Fibroblast of peridontal ligament (primary cell): ENCODE results near the gene POU3F3.

Experiments used
- DNase-seq: peaks from one replicate; pipeline ENCODE4 v3.0.0-alpha.2; 2010; ENCODE audit errors: extremely low read depth

Gene POU3F3

DNA sequence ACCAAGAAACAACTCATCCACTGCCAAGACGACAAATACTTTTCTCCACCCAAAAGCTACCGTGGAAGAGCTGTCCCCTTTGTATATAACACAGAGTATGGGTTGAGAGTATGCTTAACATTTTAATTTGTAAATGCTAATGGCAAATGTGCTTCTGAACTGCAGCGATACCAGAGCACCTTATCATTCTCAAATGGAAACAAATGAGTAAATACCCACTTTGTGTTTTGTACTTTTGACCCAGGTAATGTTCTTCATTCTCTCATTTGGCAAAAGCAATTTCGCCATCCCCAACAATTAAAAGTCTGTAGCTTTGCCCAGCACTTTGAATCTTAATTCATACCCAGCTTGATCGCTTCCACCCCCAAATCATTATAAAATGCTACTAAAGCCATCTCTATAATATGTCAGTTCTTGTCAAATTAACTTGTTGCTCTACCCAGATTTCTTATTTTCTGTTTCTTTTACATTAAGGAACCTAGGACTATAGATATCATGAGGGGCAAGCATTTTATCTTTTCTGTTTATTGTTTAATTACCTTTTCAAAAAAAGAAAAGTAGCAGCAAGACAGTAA lies 6.2 kb upstream of the POU3F3 start:
- no peak for DNase-seq

DNA sequence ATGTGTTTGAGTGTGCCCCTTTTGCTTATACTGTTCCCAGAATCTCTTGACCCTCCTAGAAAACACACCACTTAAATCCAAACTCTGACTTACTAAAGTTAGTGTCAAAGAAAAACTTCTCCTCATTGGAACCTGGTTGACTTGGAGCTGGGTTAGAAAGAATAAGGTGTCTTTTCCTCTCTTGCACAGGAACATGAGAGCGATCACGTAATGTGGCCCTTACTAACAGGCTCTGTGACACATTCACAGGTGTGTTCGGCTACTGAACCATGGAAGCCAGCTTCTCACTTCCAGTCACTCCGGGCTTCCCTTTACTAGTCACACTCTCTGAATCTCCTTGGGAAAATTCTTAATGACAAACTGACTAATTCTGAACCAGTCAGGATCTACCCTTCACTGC lies 5.4 kb upstream of the POU3F3 start:
- DNase-seq, result no peak

DNA sequence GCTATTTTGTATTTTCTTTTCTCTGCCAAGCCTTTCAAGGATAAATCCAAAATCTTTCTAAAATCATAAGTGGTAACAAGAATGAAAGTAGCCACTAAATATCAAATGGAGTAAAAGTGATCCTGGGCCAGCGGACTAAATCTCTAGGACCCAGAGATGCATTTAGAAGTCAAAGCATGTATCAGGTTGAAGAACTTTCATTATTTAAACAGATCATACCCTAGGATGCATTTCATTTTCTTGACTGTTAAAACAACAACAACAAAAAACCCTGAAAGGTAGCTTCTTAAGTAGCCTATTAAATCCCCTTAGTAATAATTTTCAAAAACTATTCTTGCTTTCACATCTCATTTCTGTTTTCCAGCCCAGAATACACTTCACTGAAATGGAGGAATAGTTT lies 4.8 kb upstream of the POU3F3 start:
- no peak for DNase-seq

DNA sequence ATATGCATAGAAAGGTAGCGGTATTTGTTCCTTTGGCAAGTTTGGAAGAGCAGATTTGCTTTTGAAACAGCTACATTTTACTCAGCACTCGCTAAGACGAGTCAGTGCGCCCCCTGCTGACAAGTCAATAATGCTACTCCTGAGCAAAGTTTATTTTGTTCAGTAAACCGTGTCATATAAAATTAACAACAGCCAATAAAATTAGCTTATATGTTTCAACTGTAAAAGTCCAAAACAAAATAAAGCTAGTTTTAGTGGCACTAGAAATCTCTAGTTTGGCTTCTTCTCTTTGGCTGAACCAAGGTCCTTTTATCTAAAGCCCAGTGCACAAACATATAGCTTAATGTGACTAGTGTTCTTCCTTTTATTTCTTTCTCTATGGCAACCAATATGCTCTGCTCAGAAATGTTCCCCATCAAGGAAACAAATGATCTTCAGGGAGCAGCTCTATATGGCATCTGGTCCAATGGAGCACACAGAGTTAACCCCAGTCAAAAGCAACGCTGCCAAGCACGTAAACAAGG lies 4.2 kb upstream of the POU3F3 start:
- peak; percentile 42 for DNase-seq

DNA sequence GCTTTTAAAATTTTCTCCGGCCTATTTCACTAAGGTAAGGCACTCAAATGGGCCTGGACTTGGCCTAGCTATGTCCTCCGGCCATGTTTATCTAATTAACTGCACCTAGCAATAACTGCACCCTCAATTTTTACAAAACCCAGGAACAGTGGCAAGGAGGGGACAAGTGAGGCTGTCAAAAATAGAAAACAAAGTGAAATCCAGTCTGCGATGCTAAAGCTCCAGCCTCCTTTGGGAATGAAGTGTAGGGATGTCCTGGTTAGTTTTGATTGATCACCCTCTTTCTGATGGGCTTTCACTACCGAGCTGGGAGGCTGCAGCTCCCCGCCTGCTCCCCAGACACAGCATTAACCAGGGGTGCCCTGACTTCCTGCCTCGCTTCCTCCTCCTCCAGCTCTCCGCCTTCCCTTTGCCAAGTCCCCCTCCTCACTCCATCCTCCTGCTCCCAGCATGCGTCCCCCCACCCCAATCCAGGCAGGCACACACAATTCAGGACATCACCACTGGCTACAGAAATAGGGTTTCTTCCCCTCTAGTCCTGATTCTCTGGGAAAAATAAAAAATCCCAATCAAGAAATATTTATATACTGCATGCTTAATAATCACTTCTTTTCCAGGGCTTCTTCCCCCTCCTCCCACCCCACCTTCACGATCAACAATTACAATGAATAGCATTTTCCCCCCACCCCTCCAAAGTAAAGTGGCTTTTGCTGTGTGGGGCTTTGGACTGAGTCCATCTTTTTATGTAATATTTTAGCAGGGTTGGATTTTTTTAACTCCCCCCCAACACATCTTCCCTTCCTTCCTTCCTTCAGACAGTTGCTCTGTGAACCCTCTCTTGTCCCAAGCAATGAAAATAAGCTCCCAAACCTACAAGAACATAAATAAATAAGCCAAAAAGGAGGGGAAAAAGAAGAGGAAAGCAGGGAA lies 3.3 kb upstream of the POU3F3 start:
- DNase-seq, result no peak

DNA sequence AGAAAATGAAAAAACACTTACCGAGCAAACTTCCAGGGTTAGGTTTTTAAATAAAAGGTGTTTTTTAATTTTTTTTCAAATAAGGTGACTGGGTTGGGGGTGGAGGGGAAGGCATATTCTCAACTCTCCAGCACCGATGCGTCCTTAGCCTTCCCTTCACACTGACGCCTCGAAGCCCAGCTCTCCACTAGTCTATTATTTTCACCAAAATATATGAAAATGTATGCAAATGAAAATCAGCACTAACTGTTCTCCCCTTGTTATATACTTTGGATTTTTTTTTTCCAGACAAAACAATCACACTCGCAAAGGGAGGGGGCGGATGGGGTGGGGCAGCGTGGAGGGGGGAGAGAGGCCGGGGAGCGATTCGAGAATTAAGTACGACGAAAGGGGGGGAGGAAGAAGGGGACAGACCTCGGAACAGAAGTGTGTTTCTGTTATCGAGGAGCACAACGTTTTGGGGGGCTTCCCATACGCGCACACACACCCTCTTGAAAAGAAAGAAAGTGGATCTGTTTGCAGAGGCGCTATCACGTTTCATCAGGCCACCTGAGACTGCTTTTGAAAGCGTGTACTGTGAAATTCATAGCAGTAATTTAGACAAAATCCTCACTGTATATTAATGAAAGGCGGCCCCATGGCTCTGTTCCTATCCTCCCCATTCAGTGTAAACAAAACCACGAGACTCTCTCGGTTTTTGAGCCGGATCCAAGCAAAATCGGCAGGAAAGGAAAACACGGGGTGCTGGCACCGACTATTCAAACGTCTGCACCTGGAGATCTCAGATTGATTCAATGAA lies 2.4 kb upstream of the POU3F3 start:
- DNase-seq, result no peak

DNA sequence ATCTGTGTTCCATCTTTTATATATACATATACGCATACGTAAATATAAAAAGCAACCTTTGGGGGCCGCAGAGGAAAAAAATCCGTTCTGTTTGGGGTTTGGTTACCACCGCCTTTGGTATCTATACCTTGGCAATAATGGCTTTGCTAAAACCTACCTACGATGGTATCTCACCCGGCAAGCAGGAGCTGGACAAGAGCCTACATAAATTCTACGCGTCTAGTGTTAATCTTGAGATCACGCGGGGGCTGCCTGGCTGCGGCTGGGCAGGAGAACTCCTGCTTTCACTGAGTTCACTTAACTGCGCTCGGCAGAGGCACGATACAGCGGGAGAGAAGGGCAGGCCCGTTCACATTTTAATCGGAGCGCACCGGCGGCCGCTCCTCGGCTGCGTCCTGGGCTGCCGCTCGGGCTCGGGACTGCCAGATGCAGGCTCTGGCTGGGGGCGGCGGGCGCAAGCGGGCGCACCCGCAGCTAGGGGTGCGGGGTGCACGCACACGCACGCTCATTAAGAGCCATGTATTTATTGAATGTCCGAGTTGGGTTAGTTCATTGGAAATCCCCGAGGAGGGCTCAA lies 1.7 kb upstream of the POU3F3 start:
- no peak for DNase-seq

DNA sequence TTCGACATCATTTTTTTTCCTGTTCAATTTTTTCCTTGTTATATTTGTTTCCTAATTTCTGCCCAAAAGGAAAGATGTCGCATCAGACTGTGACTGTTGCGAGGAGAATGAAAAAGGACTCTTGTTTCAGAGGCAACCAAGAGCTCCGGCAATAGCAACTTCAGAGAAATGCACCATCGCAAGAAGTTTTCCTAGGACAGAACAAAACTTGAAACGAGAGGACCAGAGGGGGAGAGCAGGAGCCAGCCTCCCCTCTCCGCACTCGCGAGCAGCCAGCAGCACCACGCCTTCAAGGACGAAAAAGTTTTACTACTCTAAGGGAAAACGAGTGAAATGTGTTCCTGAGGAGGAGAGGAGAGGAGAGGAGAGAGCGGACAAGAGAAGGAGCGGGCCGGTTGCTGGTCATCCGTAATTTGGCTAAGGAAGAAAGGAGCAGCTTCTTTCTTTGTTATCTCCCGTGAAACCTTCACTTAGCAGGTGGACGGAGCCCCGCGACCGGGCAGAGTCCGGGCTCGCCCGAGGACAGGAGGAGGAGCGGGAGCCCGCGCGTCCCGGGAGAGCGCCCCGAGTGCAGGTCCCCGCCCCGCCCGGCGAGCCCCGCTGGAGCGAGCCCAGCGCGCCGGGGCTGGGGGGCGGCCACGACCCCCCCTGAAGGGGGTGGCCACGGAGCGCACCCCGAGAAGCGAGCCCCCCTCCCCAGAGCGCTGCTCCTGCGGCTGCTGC lies 744 bp downstream of the POU3F3 start:
- DNase-seq, result no peak

DNA sequence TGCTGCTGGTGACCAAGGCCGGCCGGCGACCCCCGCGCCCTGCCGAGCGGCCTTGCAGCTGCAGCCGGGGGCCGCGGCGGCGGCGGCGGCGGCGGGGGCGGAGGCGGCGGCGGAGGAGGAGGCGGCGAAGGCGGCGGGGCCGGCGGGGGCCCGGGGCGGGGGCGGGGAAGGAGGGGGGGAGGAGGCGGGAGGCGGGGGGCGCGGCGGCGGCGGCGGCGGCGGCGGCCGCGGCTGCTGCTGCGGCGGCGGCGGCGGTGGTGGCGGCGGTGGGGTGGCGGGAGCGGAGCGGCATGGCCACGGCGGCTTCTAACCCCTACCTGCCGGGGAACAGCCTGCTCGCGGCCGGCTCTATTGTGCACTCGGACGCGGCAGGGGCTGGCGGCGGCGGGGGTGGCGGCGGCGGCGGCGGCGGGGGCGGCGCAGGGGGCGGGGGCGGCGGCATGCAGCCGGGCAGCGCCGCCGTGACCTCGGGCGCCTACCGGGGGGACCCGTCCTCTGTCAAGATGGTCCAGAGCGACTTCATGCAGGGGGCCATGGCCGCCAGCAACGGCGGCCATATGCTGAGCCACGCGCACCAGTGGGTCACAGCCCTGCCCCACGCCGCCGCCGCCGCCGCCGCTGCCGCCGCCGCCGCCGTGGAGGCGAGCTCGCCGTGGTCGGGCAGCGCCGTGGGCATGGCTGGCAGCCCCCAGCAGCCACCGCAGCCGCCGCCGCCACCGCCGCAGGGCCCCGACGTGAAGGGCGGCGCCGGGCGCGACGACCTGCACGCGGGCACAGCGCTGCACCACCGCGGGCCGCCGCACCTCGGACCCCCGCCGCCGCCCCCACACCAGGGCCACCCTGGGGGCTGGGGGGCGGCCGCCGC lies 1.5 kb downstream of the POU3F3 start:
- DNase-seq, result no peak

DNA sequence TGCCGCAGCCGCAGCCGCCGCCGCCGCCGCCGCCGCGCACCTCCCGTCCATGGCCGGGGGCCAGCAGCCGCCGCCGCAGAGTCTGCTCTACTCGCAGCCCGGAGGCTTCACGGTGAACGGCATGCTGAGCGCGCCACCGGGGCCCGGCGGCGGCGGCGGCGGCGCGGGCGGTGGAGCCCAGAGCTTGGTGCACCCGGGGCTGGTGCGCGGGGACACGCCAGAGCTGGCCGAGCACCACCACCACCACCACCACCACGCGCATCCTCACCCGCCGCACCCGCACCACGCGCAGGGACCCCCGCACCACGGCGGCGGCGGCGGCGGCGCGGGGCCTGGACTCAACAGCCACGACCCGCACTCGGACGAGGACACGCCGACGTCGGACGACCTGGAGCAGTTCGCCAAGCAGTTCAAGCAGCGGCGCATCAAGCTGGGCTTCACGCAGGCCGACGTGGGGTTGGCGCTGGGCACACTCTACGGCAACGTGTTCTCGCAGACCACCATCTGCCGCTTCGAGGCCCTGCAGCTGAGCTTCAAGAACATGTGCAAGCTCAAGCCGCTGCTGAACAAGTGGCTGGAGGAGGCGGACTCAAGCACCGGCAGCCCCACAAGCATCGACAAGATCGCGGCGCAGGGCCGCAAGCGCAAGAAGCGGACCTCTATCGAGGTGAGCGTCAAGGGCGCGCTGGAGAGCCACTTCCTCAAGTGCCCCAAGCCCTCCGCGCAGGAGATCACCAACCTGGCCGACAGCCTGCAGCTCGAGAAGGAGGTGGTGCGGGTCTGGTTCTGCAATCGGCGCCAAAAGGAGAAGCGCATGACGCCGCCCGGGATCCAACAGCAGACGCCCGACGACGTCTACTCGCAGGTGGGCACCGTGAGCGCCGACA lies 2.4 kb downstream of the POU3F3 start:
- DNase-seq, result no peak

DNA sequence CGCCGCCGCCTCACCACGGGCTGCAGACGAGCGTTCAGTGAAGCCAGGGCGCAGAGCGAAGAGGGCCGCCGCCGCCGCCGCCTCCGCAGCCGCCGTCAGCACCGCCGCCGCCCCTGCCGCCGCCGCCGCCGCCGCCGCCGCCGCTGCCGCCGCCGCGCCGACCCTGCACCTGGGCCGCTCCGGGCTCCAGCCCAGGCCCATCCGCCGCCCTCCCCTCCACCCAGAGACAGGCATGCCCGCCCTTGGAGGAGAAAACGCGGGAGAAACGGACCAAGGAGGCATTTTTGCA lies 3.0 kb downstream of the POU3F3 start:
- no peak for DNase-seq

DNA sequence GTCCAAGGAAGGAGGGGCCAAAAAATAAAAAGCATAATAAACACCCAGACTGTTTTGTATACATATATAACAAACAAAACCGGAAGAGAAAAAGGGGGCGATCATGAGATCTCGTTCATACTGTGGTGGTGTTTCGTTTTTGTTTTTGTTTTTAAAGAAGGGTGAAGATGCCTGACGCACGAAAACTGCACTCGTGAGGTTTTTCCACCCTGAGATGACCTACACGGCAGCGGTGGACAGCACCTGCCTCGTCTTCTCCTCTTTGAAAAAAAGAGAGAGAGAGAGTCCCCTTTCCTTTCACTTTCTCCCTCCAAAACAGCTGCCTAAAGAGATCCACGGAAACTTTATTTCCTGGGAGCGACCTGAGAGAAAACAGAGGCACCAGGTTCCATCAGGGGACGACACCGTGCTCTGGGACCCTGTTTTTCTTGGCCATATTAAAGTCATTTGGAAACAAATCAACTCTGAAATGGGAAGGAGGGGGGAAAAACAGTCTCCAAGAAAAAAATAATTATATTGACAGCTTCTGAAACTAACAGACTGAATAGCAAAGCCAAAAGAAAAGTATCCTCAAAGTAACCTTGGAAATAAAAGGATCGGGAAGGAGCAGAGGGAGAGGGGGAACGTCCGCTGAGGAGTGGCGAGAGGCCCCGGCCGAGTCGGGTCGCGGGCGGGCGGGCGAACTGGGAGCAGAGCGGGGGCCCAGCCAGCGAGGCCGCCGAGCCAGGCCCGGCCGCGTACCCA lies 3.5 kb downstream of the POU3F3 start:
- DNase-seq, result no peak

DNA sequence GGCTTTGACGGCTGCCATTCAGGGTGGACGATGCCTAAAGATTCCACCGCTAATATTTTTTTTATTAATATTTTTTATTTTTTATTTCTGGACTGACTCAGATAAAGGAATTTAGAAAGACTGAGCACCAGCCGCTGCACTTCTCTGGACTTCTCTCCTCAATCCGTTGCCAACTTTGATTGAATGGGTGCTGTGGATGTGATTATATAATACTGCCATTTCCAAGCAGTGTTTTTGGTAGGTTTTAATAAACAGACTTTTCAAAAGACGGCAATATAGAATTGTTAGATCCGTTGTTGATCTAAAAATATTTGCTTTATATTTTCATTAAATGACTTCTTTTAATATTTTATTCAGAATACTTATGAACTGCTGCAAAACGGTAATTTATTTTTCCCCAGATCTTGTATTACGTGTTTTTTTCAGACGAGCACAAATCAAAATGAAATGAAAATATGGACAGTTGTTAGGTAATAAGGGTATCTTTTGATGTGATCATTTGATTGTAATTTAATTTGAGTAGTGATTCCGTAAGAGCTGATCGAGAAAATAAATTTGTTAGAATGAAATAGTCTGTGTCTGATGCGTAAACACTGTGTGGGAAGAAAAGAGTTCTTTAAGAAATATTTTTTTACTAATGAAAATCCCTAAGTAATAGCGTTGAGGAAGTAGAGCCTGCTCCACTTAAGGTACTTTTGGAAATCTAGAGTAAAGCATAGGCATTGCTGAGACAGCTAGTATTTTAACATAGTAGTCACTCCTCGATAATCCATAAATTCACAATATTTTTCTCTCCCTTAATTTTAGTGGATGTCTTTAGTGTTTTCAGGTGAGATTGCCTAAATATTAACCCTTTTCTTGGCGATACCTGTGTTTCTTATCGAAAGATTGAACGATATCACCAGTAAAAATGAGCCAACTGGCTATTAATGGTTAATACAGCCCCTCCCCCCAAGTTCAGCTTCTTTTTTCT lies 4.4 kb downstream of the POU3F3 start:
- no peak for DNase-seq

DNA sequence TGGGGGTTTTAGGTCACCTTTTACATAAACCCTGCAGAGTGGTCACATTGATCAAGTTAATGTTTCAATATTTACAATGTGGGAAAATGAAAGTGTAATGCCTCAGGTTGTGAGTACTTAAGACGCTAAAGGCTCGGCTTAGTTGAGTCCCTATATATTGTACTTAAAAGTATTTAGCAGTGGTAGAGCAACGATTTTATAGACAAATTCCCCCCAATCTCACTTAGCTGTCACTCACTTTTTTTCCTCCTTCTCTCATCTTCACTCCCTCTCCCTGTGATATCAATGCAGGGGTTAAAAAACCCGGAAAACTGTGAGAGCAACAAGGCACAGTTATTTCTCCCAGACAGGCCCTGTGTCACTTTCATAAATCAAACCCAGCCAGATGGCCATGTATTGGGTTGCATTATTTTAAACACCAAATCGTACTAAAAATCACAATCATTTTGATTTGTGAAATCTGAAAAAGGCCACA lies 5.4 kb downstream of the POU3F3 start:
- DNase-seq, result no peak

DNA sequence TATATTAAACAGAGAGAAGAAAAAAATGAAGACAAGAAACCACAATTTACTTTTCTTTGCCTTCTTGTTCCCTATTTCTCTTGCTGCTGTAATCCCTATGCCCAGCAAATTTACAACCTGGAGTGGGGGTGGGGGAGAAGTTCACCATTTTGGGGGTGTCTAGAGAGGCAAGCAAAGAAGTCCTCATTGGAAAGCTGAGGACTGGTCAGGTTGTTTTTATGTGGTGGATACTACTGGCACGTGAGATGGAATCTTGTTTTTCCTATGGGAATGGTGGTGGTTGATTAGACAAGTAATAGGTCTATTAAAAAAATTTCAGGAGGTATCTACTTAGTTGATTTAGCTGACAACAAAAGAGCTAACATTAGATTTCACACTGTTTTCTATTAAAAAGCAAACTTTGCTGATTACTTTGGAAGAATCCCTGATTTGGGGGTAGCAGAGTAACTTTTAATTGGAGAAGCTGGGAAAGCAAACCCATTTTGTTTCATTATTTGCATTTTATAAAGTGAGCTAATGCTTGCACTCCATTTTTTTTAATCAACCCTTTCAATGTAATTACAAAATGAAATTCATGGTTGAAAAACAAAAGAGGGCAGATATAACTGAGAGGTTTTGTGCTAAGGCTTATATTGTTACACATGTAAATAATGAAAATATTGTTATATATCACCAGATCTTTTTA lies 6.0 kb downstream of the POU3F3 start:
- DNase-seq, result no peak

DNA sequence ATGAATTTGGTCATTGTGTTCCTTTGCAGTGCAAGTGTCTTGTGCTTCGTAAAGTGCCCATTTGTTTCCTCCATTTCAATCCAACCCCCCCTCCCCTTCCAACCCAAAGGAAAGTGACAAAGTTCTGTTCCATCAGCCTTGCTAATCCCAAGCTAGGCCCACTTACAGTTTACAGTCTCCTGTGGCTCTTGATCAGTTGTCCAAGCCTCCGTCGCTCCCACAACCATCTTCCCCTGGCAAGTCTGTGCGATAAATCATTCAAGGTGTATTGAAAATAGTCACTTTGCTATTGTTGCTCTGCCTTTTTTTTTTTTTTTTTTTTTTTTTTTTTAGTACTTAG lies 6.5 kb downstream of the POU3F3 start:
- no peak for DNase-seq
